MCF 10A (cell line): ENCODE data around the gene IGF1. TPM values are rescaled to one million over a fixed set of nuclear protein-coding genes. Genes with fewer than 3 reads are reported as not detected.

ENCODE experiments used
- BruUV-seq: library from RNA; stranded (reverse); fragments of 400-500 nt; replicated peaks from 2 replicates; lab custom pipeline; 2021; lab: Mats Ljungman, UMichigan
- CTCF ChIA-PET: fragments of 300-600 bp; sonication (Branson Sonifier 250); formaldehyde crosslinking; extraction: SDS; loops from one replicate; lab custom pipeline; 2021; ENCODE audit warnings: antibody characterized with exemption, inconsistent platforms; lab: Yijun Ruan, JAX
- POLR2A ChIA-PET: fragments of 300-600, 350-650 bp; sonication (Branson Sonifier 250); formaldehyde crosslinking; extraction: SDS; loops from one replicate; lab custom pipeline; 2020; ENCODE audit warnings: antibody characterized with exemption, inconsistent platforms; lab: Yijun Ruan, JAX
- DNase-seq: peaks from one replicate; pipeline ENCODE4 v3.0.0-alpha.2; 2018; ENCODE audit not compliant: unreplicated experiment
- H3K27ac Mint-ChIP-seq: one replicate; pipeline ENCODE4 v1.8.0; 2022; ENCODE audit warnings: mild to moderate bottlenecking, low read depth, mixed read lengths; ENCODE audit not compliant: unreplicated experiment
- H3K27me3 Mint-ChIP-seq: one replicate; pipeline ENCODE4 v1.8.0; 2022; ENCODE audit warnings: mixed read lengths; ENCODE audit not compliant: insufficient read depth, unreplicated experiment
- H3K36me3 Mint-ChIP-seq: one replicate; pipeline ENCODE4 v1.8.0; 2022; ENCODE audit warnings: mild to moderate bottlenecking, moderate library complexity, mixed read lengths; ENCODE audit not compliant: insufficient read depth, unreplicated experiment
- H3K4me1 Mint-ChIP-seq: one replicate; pipeline ENCODE4 v1.8.0; 2022; ENCODE audit warnings: mixed read lengths; ENCODE audit not compliant: insufficient read depth, unreplicated experiment
- H3K4me3 Mint-ChIP-seq: one replicate; pipeline ENCODE4 v1.8.0; 2022; ENCODE audit warnings: mild to moderate bottlenecking, moderate library complexity, mixed read lengths; ENCODE audit not compliant: unreplicated experiment
- H3K9me3 Mint-ChIP-seq: one replicate; pipeline ENCODE4 v1.8.0; 2022; ENCODE audit warnings: mixed read lengths; ENCODE audit not compliant: unreplicated experiment
- intact Hi-C: fragments of 100-400 bp; cut with micrococcal nuclease; formaldehyde crosslinking; loops from 2 replicates; pipeline ENCODE4 v1.14.1; 2022
- total RNA-seq: library from RNA; stranded (reverse); gene quantifications from 2 replicates; pipeline ENCODE4 v1.2.3, GENCODE V29; 2022
- TF ChIP-seq, protein P1 (sequence below): fragments of 200-600 bp; IDR thresholded peaks from one replicate; pipeline ENCODE4 v1.8.0; 2022; ENCODE audit warnings: antibody characterized with exemption, mild to moderate bottlenecking; ENCODE audit not compliant: unreplicated experiment

The IGF1 gene
- total RNA-seq, 1 experiment from 2014 or later, result not detected

DNA sequence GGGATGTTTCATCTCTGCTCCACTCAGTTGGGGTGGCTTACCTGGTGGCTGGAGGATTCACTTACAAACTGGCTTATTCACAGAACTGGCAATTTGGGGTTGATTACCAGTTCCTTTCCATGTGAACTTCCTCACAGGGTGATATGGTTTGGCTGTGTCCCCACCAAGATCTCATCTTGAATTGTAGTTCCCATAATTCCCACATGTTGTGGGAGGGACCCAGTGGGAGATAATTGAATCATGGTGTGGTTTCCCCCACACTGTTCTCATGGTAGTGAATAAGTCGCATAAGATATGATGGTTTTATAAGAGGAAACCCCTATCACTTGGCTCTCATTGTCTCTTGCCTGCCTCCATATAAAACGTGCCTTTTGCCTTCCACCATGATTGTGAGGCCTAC lies 26.9 kb upstream of the IGF1 start:
- BruUV-seq, result no TSS peak
- H3K9me3 Mint-ChIP-seq, result peaks cover 14% of the 10 kb centered on the region
- no peaks in the 10 kb centered on the region for H3K4me1 Mint-ChIP-seq
- TF ChIP-seq, protein P1, sequence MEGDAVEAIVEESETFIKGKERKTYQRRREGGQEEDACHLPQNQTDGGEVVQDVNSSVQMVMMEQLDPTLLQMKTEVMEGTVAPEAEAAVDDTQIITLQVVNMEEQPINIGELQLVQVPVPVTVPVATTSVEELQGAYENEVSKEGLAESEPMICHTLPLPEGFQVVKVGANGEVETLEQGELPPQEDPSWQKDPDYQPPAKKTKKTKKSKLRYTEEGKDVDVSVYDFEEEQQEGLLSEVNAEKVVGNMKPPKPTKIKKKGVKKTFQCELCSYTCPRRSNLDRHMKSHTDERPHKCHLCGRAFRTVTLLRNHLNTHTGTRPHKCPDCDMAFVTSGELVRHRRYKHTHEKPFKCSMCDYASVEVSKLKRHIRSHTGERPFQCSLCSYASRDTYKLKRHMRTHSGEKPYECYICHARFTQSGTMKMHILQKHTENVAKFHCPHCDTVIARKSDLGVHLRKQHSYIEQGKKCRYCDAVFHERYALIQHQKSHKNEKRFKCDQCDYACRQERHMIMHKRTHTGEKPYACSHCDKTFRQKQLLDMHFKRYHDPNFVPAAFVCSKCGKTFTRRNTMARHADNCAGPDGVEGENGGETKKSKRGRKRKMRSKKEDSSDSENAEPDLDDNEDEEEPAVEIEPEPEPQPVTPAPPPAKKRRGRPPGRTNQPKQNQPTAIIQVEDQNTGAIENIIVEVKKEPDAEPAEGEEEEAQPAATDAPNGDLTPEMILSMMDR, result no peak
- DNase-seq, result no peak
- intact Hi-C loops, result no loop called here
- no peaks in the 10 kb centered on the region for H3K36me3 Mint-ChIP-seq
- ChIA-PET CTCF (interaction anchor here (0.7 to 1.0 kb wide), 2 partner anchors 23 to 202 kb away, joined by 3 read pairs; no protein-coding TSS in a partner anchor), POLR2A (interaction anchor here (0.6 kb wide), 1 partner anchor 59 kb away, joined by 3 read pairs; no protein-coding TSS in a partner anchor)
- no peak overlapping the region for H3K4me3 Mint-ChIP-seq
- H3K27me3 Mint-ChIP-seq, result no peaks in the 10 kb centered on the region
- no peak overlapping the region for H3K27ac Mint-ChIP-seq

- Mint-ChIP-seq H3K4me1 (no peaks in the 10 kb centered on the region), H3K4me3 (no peak overlapping the region), H3K27ac (no peak overlapping the region), H3K9me3 (peaks cover 14% of the 10 kb centered on the region), H3K27me3 (no peaks in the 10 kb centered on the region), H3K36me3 (no peaks in the 10 kb centered on the region)
- no TSS peak for BruUV-seq
- POLR2A ChIA-PET, result no interaction called here
- CTCF ChIA-PET, result no interaction called here
- intact Hi-C loops, result no loop called here
- TF ChIP-seq, protein P1, result no peak
- peak; percentile 22 for DNase-seq
These were observed 24.5 kb upstream of the IGF1 start for GRCh38 chr12:102504871-102505270.

DNA sequence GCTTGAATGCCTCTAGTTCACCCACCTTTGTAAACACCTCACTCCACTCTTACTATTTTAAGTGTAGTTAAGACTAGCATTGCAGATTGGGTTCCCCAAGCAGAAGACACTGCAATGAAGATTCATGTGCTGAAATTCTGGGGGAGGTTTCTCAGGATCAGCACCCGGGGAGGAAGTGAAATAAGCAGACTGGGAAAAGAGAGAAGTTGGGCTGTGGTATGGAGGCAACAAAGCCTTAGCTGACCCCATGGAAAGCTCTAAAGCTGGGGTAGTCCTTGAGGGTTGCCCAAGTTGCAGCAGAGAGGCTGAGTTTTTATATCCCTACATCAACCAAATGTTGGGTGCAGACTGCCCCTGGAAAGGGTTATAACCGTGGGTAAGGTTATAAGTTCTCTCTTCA lies 23.9 kb upstream of the IGF1 start:
- TF ChIP-seq, protein P1, result no peak
- Mint-ChIP-seq H3K27ac (no peak overlapping the region), H3K4me3 (no peak overlapping the region), H3K36me3 (no peaks in the 10 kb centered on the region), H3K4me1 (no peaks in the 10 kb centered on the region), H3K9me3 (peaks cover 14% of the 10 kb centered on the region), H3K27me3 (no peaks in the 10 kb centered on the region)
- no TSS peak for BruUV-seq
- DNase-seq, result no peak
- POLR2A ChIA-PET, result no interaction called here
- intact Hi-C loops, result no loop called here
- CTCF ChIA-PET, result no interaction called here

DNA sequence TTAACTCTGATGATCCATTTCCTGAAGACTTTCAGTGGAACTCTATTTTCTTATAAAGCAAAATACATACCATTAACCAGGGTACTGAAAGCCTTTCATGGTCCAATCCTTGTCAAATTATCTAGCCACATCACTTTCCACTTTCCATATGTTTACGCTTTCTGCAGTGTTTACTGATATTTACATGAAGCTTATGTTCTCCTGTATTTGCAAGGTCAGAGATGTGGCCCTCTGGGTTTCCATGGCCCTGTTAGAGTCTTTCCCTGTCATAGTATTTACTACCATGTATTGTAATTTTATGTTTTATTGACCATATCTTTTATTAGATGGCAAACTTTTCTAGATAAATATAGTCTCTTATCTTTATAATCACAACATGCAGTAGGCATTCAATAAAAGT lies 23.5 kb upstream of the IGF1 start:
- no peak for DNase-seq
- CTCF ChIA-PET, result interaction anchor here (0.8 to 1.1 kb wide), 3 partner anchors 19 to 237 kb away, joined by 3 to 6 read pairs (median 4); no protein-coding TSS in a partner anchor
- H3K36me3 Mint-ChIP-seq, result no peaks in the 10 kb centered on the region
- H3K27ac Mint-ChIP-seq, result no peak overlapping the region
- POLR2A ChIA-PET, result no interaction called here
- intact Hi-C loops, result no loop called here
- H3K27me3 Mint-ChIP-seq, result no peaks in the 10 kb centered on the region
- TF ChIP-seq, protein P1, result no peak
- H3K4me1 Mint-ChIP-seq, result no peaks in the 10 kb centered on the region
- no TSS peak for BruUV-seq
- H3K9me3 Mint-ChIP-seq, result peaks cover 14% of the 10 kb centered on the region
- H3K4me3 Mint-ChIP-seq, result no peak overlapping the region
